Measurements from ENCODE around the gene LCORL. TPM values are rescaled to one million over a fixed set of nuclear protein-coding genes. Genes with fewer than 3 reads are reported as not detected.
A peak's percentile ranks its signal among the peaks of the same experiment; 100 is the strongest.
"Not testable (repeated sequence)": the region's sequence is repeated elsewhere in the genome, so short reads cannot be mapped to it uniquely, and the experiment has no call there.

Gene LCORL
- total RNA-seq: 16.4 TPM

- Histone ChIP-seq H3K27me3 (ENCODE audit: insufficient read depth, low read length) (no peaks in the 10 kb centered on the region), H3K4me1 (ENCODE audit: insufficient read depth, low read length) (peaks cover 24% of the 10 kb centered on the region), H3K4me3 (ENCODE audit: low read length) (peak within 1 kb of the TSS; percentile 84), H3K9me3 (ENCODE audit: low read depth, low read length) (no peaks in the 10 kb centered on the region)
Observed at GRCh38 chr4:18021720-18022571, at the start of gene LCORL. Gene LCORL (minus strand): TSS chr4:18021755. CDS start chr4:18021751, 4 bp downstream.

- Histone ChIP-seq H3K4me1 (ENCODE audit: insufficient read depth, low read length) (no peaks in the 10 kb centered on the region), H3K4me3 (ENCODE audit: low read length) (no peak overlapping the region), H3K27me3 (ENCODE audit: insufficient read depth, low read length) (peaks cover 9% of the 10 kb centered on the region), H3K9me3 (ENCODE audit: low read depth, low read length) (no peaks in the 10 kb centered on the region)
Observed at GRCh38 chr4:18069810-18070209, 48.3 kb upstream of the LCORL start.

- H3K9me3 ChIP-seq (ENCODE audit: low read depth, low read length): peaks cover 22% of the 10 kb centered on the region
- H3K4me3 ChIP-seq (ENCODE audit: low read length): no peak overlapping the region
- H3K4me1 ChIP-seq (ENCODE audit: insufficient read depth, low read length): no peaks in the 10 kb centered on the region
- peaks cover 11% of the 10 kb centered on the region for H3K27me3 ChIP-seq (ENCODE audit: insufficient read depth, low read length)
Observed at GRCh38 chr4:18067031-18067430, 45.5 kb upstream of the LCORL start.

- no peaks in the 10 kb centered on the region for H3K4me1 ChIP-seq (ENCODE audit: insufficient read depth, low read length)
- no peak overlapping the region for H3K4me3 ChIP-seq (ENCODE audit: low read length)
- H3K27me3 ChIP-seq (ENCODE audit: insufficient read depth, low read length): peaks cover 12% of the 10 kb centered on the region
- peaks cover 22% of the 10 kb centered on the region for H3K9me3 ChIP-seq (ENCODE audit: low read depth, low read length)
Observed at GRCh38 chr4:18063079-18063478, 41.5 kb upstream of the LCORL start.

GRCh38 chr4:18057821-18058533, 36.4 kb upstream of the LCORL start:
- H3K4me3 ChIP-seq (ENCODE audit: low read length): no peak overlapping the region
- H3K27me3 ChIP-seq (ENCODE audit: insufficient read depth, low read length): peaks cover 33% of the 10 kb centered on the region
- peaks cover 8% of the 10 kb centered on the region for H3K4me1 ChIP-seq (ENCODE audit: insufficient read depth, low read length)
- peaks cover 4% of the 10 kb centered on the region for H3K9me3 ChIP-seq (ENCODE audit: low read depth, low read length)

GRCh38 chr4:18056030-18056429, 34.5 kb upstream of the LCORL start:
- no peaks in the 10 kb centered on the region for H3K9me3 ChIP-seq (ENCODE audit: low read depth, low read length)
- H3K27me3 ChIP-seq (ENCODE audit: insufficient read depth, low read length): peaks cover 29% of the 10 kb centered on the region
- H3K4me1 ChIP-seq (ENCODE audit: insufficient read depth, low read length): peaks cover 8% of the 10 kb centered on the region
- no peak overlapping the region for H3K4me3 ChIP-seq (ENCODE audit: low read length)

- peaks cover 2% of the 10 kb centered on the region for H3K4me1 ChIP-seq (ENCODE audit: insufficient read depth, low read length)
- H3K9me3 ChIP-seq (ENCODE audit: low read depth, low read length): no peaks in the 10 kb centered on the region
- H3K4me3 ChIP-seq (ENCODE audit: low read length): no peak overlapping the region
- H3K27me3 ChIP-seq (ENCODE audit: insufficient read depth, low read length): peaks cover 23% of the 10 kb centered on the region
Observed at GRCh38 chr4:18052158-18052557, 30.6 kb upstream of the LCORL start.

GRCh38 chr4:18051281-18051680, 29.7 kb upstream of the LCORL start:
- Histone ChIP-seq H3K4me3 (ENCODE audit: low read length) (no peak overlapping the region), H3K27me3 (ENCODE audit: insufficient read depth, low read length) (peaks cover 23% of the 10 kb centered on the region), H3K4me1 (ENCODE audit: insufficient read depth, low read length) (no peaks in the 10 kb centered on the region), H3K9me3 (ENCODE audit: low read depth, low read length) (no peaks in the 10 kb centered on the region)

GRCh38 chr4:18050448-18050847, 28.9 kb upstream of the LCORL start:
- peaks cover 20% of the 10 kb centered on the region for H3K27me3 ChIP-seq (ENCODE audit: insufficient read depth, low read length)
- H3K4me1 ChIP-seq (ENCODE audit: insufficient read depth, low read length): no peaks in the 10 kb centered on the region
- no peaks in the 10 kb centered on the region for H3K9me3 ChIP-seq (ENCODE audit: low read depth, low read length)
- H3K4me3 ChIP-seq (ENCODE audit: low read length): no peak overlapping the region

- Histone ChIP-seq H3K4me3 (ENCODE audit: low read length) (no peak overlapping the region), H3K9me3 (ENCODE audit: low read depth, low read length) (no peaks in the 10 kb centered on the region), H3K27me3 (ENCODE audit: insufficient read depth, low read length) (peaks cover 11% of the 10 kb centered on the region), H3K4me1 (ENCODE audit: insufficient read depth, low read length) (no peaks in the 10 kb centered on the region)
Observed at GRCh38 chr4:18049446-18049845, 27.9 kb upstream of the LCORL start.

GRCh38 chr4:18042754-18043153, 21.2 kb upstream of the LCORL start:
- H3K4me1 ChIP-seq (ENCODE audit: insufficient read depth, low read length): no peaks in the 10 kb centered on the region
- peaks cover 9% of the 10 kb centered on the region for H3K27me3 ChIP-seq (ENCODE audit: insufficient read depth, low read length)
- H3K9me3 ChIP-seq (ENCODE audit: low read depth, low read length): no peaks in the 10 kb centered on the region
- H3K4me3 ChIP-seq (ENCODE audit: low read length): no peak overlapping the region

GRCh38 chr4:18042012-18042411, 20.5 kb upstream of the LCORL start:
- no peaks in the 10 kb centered on the region for H3K4me1 ChIP-seq (ENCODE audit: insufficient read depth, low read length)
- no peaks in the 10 kb centered on the region for H3K9me3 ChIP-seq (ENCODE audit: low read depth, low read length)
- peaks cover 10% of the 10 kb centered on the region for H3K27me3 ChIP-seq (ENCODE audit: insufficient read depth, low read length)
- no peak overlapping the region for H3K4me3 ChIP-seq (ENCODE audit: low read length)

GRCh38 chr4:18041114-18041513, 19.6 kb upstream of the LCORL start:
- Histone ChIP-seq H3K27me3 (ENCODE audit: insufficient read depth, low read length) (peaks cover 10% of the 10 kb centered on the region), H3K4me1 (ENCODE audit: insufficient read depth, low read length) (no peaks in the 10 kb centered on the region), H3K4me3 (ENCODE audit: low read length) (no peak overlapping the region), H3K9me3 (ENCODE audit: low read depth, low read length) (no peaks in the 10 kb centered on the region)

- Histone ChIP-seq H3K4me3 (ENCODE audit: low read length) (no peak overlapping the region), H3K9me3 (ENCODE audit: low read depth, low read length) (no peaks in the 10 kb centered on the region), H3K27me3 (ENCODE audit: insufficient read depth, low read length) (peaks cover 6% of the 10 kb centered on the region), H3K4me1 (ENCODE audit: insufficient read depth, low read length) (no peaks in the 10 kb centered on the region)
Observed at GRCh38 chr4:18039113-18039512, 17.6 kb upstream of the LCORL start.

- peaks cover 12% of the 10 kb centered on the region for H3K27me3 ChIP-seq (ENCODE audit: insufficient read depth, low read length)
- not testable (repeated sequence) for H3K4me3 ChIP-seq (ENCODE audit: low read length); H3K4me1 ChIP-seq (ENCODE audit: insufficient read depth, low read length); H3K9me3 ChIP-seq (ENCODE audit: low read depth, low read length)
Observed at GRCh38 chr4:18036369-18036768, 14.8 kb upstream of the LCORL start.
